GM20000 (cell line): ENCODE results near the gene TLCD2.
"Not testable (repeated sequence)": the region's sequence is repeated elsewhere in the genome, so short reads cannot be mapped to it uniquely, and the experiment has no call there.

Experiments used
- DNase-seq: peaks from one replicate; pipeline ENCODE4 v3.0.0; 2012; ENCODE audit warnings: low spot score
- CTCF ChIP-seq: IDR thresholded peaks from 2 replicates; pipeline ENCODE4 v1.5.1; 2012; ENCODE audit warnings: mild to moderate bottlenecking, control low read depth; ENCODE audit errors: extremely low read depth, missing control alignments

Gene TLCD2

GRCh38 chr17:1713878-1714426 is 3.8 kb upstream of the TLCD2 start:
- no peak for TF ChIP-seq CTCF
- no peak for DNase-seq

- no peak for DNase-seq
- no peak for TF ChIP-seq CTCF
These were observed 3.1 kb upstream of the TLCD2 start for GRCh38 chr17:1713160-1713877.

- no peak for TF ChIP-seq CTCF
These were observed 2.1 kb upstream of the TLCD2 start for GRCh38 chr17:1712271-1712670.

GRCh38 chr17:1711804-1712203 is 1.6 kb upstream of the TLCD2 start:
- TF ChIP-seq CTCF: no peak
- DNase-seq: no peak

More at GRCh38 chr17:1712271-1712670, 2.1 kb upstream of the TLCD2 start:
- no peak for DNase-seq

- DNase-seq: no peak
- TF ChIP-seq CTCF: no peak
These were observed 803 bp upstream of the TLCD2 start for GRCh38 chr17:1710807-1711553.

- no peak for DNase-seq
- TF ChIP-seq CTCF: no peak
These were observed 700 bp downstream of the TLCD2 start for GRCh38 chr17:1709403-1709951.

- not testable (repeated sequence) for DNase-seq
These were observed 1.3 kb downstream of the TLCD2 start for GRCh38 chr17:1708791-1709346.
